HG02623 (cell line): ENCODE measurements around the gene TTC38.
"Not testable (repeated sequence)": the region's sequence is repeated elsewhere in the genome, so short reads cannot be mapped to it uniquely, and the experiment has no call there.

ENCODE experiments used
- ATAC-seq: cut with Tn5 transposase; IDR thresholded peaks from one replicate; pipeline ENCODE4 v1.9.1; 2021; ENCODE audit warnings: moderate library complexity; ENCODE audit not compliant: unreplicated experiment

The TTC38 gene

DNA sequence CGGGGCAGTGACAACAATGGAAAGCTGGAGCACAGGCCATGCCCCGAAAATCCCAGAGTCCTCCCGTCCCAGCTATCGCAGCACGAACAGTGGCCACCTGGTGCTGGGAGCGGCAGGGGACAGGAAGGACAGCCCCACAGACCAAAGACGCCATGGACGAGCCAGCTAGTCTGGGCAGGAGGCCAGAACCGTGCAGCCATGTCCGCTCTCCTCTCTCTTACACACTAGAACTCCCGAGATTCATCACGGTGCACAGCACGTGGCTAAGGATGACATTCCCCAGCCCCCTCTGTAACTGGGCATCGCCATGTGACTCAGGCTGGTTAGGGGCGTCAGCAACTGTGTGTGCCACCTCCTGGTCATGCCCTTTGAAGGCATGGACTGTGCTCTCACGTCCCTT, 22.3 kb upstream of the TTC38 start:
- no peak for ATAC-seq

DNA sequence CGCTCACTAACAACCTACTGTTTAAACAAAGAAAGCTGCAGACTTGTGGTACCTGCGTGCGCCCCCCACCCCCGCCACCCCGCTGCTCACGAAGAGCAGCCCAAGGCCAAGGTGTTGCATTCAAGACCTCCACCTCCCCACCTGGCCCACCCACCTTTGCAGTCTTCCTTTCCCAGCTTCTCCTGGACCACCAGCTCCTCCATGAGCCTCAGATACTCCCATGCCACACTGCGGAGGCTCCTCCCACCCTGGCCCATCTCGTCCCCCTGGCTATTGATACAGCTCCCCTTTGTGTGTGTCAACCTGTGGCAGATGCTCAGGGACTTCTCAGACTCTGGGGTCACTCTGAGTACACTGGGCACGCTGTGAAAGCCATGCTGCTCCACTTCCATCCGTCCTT, 21.6 kb upstream of the TTC38 start:
- no peak for ATAC-seq

DNA sequence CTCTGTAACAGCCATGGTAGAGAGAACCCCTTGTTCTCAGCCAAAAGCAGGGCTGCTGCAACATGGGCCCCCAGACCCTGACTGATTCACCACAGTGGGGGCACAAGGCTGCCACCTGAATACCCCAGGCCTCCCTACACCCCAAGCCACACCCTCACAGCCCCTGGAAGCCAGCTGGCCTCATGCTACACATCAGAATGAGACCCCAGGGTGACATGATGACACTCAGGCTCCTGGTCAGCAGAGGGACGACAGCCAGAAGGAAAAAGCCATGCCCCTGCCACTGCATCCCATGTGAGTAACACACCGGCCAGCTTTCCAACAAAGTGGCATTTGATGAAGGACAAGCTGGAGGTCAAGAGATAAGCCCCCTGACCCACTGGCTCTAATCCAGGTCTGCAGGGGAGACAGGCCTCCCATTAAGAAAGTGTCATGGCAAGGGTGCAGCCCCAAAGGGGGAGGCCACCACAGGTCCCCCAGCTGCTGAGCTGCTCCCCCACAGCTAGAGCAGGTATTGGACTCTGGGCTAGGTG, 20.3 kb upstream of the TTC38 start:
- ATAC-seq = no peak

DNA sequence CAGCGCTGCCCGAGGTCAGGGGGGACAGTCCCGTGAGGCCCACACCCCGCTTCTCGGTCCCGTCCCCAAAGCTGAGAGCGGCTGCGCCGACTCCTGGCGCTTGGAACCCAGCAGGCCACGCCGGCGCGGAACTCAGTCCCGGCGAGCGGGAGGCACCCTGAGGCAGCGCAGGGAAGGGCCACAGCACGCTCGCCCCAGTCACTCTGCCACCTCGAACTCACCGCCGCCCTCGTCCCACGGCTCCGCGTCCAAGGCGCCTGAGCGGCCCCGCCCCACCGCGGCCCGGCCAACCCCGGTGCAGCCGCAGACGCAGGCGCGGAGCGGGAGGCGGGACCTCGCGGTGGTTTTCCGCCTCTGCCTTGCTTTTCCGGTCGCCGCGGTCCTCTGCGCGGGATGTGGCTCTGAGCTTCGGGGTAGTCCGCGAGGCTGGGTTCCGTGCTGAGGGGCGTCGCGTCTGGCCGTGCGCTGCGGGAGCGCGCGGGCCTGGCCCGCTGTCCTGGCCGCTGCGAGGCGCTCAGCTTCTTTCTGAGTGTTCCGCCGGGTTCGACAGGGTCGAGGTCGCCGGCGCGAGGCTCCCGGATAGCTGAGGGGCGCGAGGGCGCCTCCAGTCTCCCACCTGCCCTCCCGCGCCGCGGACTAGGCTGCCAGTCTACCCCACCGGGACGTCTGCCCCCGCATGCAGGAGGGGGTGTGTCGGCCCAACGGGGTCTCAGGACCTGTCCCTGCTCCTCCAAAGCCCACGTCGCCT, 17.6 kb upstream of the TTC38 start, which contains the start of gene CDPF1:
CDPF1 (minus strand) TSS at position 259 of the 748 bp plus-strand sequence. CDS start 2,009 bp downstream, outside the sequence.
- peak; percentile 82 for ATAC-seq

DNA sequence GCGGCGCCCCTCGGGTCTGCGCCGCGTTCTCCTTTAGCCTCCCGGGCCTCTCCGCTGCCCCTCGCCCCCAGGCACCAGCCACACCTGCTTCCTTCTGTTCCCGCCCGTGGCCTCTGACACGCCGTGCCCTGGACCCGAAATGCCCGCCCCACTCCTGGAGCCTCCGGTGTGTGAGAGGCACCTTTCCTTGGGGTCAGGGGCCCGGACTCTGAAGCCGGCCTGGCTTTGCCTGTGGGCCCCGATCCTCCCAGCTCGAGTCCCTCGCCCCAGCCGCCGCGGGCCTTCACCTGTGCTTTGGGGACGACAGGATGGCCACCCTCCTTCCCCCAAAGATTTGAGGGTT, 17.1 kb upstream of the TTC38 start:
- ATAC-seq = peak; percentile 15

DNA sequence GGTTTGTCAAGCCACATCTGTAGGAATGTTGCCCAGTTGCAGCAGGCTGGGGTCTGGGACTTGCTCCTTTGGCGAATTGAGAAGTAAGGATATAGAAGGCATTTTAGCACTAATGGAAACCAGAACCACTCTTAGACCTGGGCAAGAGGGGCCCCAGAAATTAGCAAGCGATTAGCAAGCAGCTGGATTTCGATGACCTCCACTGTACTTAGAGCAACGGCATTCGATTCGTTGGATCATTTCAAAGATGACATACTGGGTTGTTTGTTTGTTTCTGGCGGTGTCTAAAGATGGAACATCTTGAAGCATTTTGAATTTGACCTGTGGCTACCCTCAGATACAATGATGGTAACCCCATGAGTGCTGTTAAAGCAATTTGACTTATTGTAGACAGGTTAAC, 16.5 kb upstream of the TTC38 start:
- no peak for ATAC-seq

DNA sequence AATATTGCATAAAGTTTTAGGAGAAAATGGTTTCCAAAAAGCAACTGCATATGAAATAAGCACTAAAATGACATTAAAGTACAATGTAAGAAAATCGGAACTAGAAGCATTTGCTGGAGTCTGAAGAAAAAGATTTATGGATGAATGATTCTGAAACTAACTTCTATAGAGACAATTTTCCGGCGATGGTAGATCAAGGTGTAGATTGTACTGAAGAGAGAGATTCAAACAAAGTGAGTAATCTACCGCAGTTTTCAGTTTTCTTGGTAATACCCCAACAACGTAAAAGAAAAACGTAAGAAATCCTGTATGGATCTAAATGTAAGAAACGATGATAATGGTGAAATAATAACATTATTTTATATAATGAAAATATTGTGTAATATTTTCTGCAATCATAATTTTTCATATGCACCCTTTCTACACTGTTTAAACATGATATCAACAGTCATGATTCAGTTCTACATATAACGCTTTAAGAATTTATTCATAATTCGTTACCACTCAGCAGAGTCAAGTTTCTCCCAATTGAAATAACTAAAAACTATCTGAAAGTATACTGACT, 15.9 kb upstream of the TTC38 start:
- no peak for ATAC-seq

DNA sequence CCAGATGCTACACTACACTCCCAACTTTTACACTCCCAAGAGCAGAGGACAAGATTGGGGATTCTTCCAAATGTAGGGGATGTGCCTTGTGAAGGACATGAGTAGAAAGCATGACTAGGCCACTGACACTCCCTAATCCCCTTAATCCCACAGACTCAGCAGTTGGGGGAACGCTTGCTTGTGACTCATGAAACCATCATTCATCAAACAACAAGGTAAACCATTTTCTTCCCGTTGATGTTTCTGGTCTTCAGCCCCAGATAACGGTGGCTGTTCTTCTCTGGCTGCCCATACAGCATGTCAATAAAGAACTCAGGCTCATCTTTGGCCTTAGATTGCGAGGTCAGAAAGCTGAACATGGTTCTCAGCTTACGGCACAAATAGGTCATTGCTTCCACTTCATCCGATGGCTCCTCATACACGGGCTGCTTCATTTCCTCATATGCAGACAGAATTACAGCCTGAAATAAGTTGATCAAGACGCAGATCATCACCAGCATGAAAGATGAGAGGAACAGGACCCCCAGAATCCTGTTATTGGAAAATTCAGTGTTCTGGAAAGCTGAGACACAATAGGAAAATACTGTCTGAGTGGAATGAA, 11.3 kb upstream of the TTC38 start:
- no peak for ATAC-seq

DNA sequence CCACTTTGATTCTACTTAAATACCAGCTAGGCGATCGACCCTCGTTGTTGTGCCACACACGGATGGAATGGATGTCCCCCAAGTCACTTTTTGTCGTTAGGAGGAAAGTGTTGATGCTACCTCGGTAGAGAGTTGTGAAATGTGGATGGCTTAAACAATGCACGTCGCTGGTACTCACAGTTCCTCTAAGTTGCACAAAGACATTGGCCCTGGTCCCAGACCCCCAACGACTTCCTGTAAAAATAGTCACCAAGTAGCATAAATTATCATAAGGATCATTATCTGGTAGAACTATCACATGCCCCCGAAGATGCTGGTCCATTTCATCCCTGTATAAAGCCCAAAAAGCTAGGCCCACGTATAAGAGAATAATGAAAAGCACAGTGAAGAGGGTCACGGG, 8.4 kb upstream of the TTC38 start:
- no peak for ATAC-seq

DNA sequence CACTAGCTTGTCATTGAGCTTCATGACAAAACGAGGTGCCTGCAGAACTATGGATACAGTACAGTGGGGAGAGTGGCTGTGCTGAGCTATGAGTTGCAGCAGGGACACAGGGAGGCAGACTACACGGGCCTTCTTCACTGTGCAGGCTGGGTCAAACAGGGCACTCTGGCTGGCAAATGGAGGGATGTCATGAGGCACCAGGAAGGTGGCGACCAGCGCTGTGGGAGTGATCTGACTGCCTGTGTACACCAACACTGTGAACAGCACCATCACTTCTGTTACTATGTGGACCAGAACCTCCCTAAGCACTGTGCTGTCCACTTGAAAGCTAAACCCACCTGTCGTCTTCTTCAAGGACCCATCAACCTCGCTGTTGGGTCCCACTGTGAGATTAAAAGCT, 7.8 kb upstream of the TTC38 start:
- ATAC-seq = no peak

DNA sequence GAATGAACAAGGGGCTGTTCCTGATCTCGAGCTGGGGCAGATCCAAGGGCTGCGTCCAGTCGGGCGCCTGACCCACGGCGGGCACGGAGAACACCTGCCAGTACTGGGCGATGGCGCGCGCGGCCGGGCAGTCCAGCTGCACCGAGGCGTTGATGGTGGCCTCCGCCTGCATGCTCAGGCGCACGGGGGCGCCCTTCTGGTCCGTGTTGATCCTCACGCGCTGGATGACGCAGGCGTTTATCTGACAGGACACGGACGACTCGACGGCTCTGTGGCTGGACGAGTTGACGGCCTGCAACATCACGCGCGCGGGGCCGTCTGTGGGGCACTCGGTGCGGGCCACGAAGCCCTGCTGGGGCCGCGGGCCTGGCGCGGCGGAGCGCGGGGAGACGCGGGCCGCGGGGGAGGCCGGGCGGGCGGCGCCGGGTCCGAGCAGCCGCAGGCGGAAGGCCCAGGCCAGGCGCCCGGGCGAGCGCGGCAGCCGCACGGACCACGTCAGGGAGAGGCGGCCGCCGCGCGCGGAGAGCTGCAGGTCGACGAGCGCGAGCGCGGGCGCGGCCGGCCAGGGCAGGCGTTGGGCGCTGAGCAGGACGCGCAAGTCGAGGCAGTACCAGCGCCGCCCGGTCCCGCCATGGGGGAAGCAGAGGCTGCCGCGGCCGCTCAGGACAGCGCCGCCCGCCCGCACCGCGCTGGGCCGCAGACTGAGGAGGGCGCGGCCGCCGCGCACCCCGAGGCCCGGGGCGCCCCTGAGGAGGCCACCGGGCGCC, 5.2 kb upstream of the TTC38 start:
- no peak for ATAC-seq

DNA sequence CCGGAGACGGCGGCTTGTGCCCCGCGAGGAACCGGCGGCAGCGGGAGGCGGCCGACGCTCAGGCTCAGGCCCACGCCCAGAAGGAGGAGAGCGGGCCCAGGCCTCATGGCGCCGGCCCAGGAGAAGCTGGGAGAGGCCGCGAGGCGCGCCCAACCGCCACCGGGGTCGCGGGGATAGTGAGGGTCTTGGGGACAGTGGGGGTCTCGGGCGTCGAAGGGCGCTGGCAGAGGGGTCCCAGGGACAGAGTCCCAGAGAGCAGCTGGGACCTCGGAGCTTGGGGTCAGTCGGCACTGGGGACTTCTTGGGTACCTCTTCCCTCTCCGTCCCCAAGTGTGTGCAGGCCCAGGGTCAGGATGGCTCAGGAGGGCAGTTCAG, 4.6 kb upstream of the TTC38 start, which contains the start of gene PKDREJ:
PKDREJ (minus strand) TSS at position 128 of the 375 bp plus-strand sequence; CDS start at position 107, 21 bp downstream.
- no peak for ATAC-seq

DNA sequence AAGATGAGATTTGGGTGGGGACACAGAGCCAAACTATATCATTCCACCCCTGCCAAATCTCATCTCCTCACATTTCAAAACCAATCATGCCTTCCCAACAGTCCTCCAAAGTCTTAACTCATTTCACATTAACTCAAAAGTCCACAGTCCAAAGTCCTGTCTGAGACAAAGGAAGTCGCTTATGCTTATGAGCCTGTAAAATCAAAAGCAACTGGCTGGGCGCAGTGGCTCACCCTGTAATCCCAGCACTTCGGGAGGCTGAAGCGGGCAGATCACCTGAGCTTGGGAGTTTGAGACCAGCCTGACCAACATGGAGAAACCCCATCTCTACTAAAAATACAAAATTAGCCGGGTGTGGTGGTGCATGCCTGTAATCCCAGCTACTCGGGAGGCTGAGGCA, 3.3 kb upstream of the TTC38 start:
- not testable (repeated sequence) for ATAC-seq

DNA sequence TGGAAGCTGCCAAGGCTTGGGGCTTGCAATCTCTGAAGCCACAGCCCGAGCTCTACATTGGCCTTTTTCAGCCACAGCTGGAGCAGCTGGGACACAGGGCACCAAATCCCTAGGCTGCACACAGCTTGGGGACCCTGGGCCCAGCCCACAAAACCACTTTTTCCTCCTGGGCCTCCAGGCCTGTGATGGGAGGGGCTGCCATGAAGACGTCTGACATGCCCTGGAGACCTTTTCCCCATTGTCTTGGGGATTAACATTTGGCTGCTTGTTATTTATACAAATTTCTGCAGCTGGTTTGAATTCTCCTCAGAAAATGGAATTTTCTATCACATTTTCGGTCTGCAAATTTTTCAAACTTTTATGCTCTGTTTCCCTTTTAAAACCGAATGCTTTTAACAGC, 2.2 kb upstream of the TTC38 start:
- ATAC-seq = not testable (repeated sequence)

DNA sequence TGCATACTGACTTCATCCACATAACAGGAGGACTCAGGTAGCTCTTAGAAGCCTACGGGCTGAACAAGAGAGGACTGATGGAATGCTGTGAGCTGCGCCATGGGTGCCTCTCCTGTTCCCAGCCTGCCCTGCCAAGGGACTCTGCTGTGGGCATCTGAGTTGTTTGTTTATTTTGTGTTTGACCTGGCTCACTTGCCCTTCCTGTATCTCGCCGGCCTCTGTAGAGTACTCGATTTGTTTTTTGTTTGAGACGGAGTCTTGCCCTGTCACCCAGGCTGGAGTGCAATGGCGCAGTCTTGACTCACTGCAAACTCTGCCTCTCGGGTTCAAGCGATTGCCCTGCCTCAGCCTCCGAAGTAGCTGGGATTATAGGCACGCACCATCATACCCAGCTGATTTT, 1.8 kb downstream of the TTC38 start:
- no peak for ATAC-seq

DNA sequence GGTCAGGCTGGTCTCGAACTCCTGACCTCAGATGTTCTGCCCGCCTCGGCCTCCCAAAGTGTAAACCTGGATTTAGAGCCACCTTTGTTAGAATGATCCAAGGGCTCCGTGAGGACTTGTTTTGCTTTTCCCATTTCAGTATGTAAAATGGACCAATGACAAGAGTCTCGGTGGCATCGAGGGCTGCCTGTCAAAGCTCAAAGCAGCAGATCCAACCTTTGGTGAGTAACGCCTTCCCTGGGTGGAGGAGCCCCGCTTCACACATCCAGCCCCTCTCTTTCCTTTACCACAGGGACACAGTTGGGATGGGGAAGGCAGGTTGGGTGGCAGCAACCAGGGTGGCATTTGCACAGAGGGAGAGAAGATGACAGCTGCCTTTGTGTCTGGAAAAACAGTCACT, 4.4 kb downstream of the TTC38 start:
- no peak for ATAC-seq

DNA sequence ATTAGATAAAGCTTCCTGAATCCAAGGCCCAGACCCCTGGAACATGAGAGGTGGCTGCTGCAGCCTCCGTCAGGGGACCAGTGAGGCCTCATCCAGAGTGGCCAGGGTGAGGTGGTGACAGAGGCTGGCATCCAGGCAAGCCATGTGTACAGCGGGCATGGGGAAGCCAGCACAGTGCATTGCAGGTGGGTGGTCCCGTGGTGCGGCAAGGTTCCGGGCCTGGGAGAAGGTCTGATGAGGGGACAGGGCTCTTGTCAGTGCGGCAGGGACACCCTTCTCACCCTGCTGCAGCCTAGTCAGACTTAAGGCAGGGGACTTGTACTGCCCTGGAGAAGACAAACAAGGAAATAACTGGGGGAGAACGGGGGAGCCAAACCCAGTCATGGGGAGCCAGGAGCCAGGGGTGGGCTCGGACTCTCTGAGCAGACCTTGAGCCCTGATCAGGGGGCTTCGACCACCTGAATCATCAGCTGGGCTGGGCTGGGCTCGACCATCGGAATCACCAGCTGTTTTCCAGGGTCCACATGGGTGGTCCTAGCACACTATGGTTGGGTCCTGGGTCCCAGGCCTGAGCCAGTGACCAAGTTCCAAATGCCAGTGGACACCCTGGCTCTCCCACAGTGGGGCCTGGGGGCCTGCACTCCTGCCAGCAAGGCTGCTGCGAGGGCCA, 5.1 kb downstream of the TTC38 start:
- ATAC-seq = no peak

DNA sequence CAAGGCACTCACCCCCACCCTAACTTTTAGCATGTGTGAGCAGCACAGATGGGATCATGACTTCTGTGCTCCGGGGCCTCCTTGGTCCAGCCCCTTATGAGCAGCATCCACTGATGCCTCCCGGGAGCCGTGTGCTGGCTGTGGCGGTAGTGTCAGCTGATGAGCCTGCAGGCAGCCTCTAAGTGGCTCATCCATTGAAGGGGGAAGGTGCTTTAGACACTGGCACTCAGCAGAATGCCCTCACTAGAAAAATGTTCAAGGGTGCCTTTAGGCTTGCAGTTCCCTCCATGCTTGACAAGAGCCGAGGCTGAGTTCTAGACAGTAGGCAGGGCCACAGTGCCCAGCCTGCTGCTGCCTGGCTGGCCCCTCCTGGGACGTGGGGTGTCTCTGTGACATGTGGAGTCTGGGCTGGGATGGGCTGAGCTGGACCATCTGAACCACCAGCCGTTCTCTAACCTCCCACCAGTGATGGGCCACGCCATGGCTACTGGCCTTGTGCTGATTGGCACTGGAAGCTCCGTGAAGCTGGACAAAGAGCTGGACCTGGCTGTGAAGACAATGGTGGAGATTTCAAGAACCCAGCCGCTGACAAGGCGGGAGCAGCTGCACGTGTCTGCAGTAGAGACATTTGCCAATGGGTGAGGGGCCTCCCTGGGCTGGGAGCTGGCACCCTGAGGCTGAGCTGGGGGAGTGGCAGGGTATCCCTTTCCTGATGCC, 5.8 kb downstream of the TTC38 start:
- no peak for ATAC-seq

DNA sequence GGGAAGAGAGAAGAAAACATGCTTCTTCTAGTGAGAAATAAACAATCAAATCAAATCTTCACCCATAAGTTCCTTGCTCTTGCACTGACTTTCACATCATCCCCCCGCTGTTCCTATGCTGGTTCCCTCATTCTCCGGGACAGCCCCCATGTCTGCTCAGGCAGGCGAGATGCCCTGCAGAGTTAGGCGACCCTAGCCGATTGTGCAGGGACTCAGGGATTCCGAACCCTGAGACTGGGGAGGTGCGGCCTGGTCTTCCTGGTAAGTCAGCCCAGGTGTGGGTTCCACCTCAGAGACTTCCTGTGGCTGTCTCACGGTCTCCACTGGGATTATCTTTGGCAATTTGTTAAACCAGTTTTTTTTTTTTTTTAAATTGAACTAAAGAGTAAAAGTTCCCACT, 6.6 kb downstream of the TTC38 start:
- ATAC-seq = no peak

DNA sequence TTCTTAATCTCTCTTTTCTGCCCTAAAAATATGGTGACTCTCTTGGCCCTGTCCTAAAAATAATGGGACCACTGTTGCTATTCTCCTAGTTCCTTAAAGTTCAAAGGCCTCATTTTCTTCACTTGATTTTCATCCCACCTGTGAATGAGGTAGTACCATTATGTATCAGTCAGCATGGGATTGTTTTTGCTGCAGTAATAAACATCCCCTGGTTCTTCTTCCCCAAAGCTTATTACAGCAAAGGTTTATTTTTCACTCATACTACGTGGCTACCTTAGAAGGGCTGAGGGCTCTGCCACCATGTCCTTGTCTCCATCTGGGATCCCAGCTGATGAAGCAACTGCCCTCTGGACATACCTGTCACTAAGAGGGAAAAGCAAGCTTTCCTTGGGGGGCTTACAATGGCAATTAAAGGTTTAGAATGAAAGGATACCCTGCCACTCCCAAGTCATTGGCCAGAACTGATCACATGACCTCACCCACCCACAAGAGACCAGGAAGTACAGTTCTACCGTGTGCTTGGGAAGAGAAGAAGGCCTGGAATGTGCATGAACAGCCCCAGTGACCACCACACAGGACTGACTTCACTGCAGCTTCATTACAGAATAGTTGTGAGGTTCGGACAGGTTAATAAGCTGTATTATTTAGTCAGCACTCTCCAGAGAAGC, 7.8 kb downstream of the TTC38 start:
- no peak for ATAC-seq
